ENCODE results near the gene PPRC1. TPM values are rescaled to one million over a fixed set of nuclear protein-coding genes. Genes with fewer than 3 reads are reported as not detected.

PPRC1 gene
- total RNA-seq, 4 donors from 2014 or later = 23.5 to 48.1 (median 24.3) TPM

- no peak overlapping the region for H3K4me3 ChIP-seq (ENCODE audit: low read depth, poor library complexity, severe bottlenecking)
- 95 to 100% methylated on average over 1 of the region's 1 CpG for WGBS, 2 donors
- no peak for TF ChIP-seq CTCF (IDR thresholded peaks at IDR 0.05)
- TF ChIP-seq POLR2A (IDR thresholded peaks at IDR 0.05) = no peak
- intact Hi-C loops (cut with DNase I; ENCODE audit: low total_unique reads) = no loop called here
- DNase-seq (ENCODE audit: low spot score in 2 of 2) = no peak
These were observed 14.7 kb downstream of the PPRC1 start for GRCh38 chr10:102147561-102147960.

- no peak for DNase-seq (ENCODE audit: low spot score in 2 of 2)
- 92 to 94% methylated on average over 13 of the region's 13 CpGs for WGBS, 2 donors
- intact Hi-C loops (cut with DNase I; ENCODE audit: low total_unique reads) = no loop called here
- no peak overlapping the region for H3K4me3 ChIP-seq (ENCODE audit: low read depth, poor library complexity, severe bottlenecking)
- TF ChIP-seq CTCF (IDR thresholded peaks at IDR 0.05) (no peak), POLR2A (IDR thresholded peaks at IDR 0.05) (no peak)
These were observed 15.4 kb downstream of the PPRC1 start for GRCh38 chr10:102148275-102148674.

- H3K4me3 ChIP-seq (ENCODE audit: low read depth, poor library complexity, severe bottlenecking) = no peak overlapping the region
- WGBS, 2 donors = 69 to 77% methylated on average over 3 of the region's 3 CpGs
- DNase-seq (ENCODE audit: low spot score in 2 of 2) = no peak
- TF ChIP-seq POLR2A (IDR thresholded peaks at IDR 0.05) (no peak), CTCF (IDR thresholded peaks at IDR 0.05) (no peak)
- intact Hi-C loops (cut with DNase I; ENCODE audit: low total_unique reads) = no loop called here
These were observed 18.3 kb downstream of the PPRC1 start for GRCh38 chr10:102150970-102151773.

GRCh38 chr10:102151774-102152544 is 19.1 kb downstream of the PPRC1 start, which contains the start of gene NOLC1:
Gene NOLC1 (plus strand): TSS chr10:102152389. CDS start chr10:102152411, 22 bp downstream.
- 2 to 3% methylated on average over 32 to 47 of the region's 59 CpGs for WGBS, 2 donors
- no peak for TF ChIP-seq POLR2A (IDR thresholded peaks at IDR 0.05)
- no peak for TF ChIP-seq CTCF (IDR thresholded peaks at IDR 0.05)
- H3K4me3 ChIP-seq (ENCODE audit: low read depth, poor library complexity, severe bottlenecking) = peak within 1 kb of the TSS; percentile 76
- intact Hi-C loops (cut with DNase I; ENCODE audit: low total_unique reads) = no loop called here
- DNase-seq (ENCODE audit: low spot score in 2 of 2) = peak; percentile 99 to 100

- 0% methylated on average over 17 to 19 of the region's 19 CpGs for WGBS, 2 donors
- intact Hi-C loops (cut with DNase I; ENCODE audit: low total_unique reads) = no loop called here
- H3K4me3 ChIP-seq (ENCODE audit: low read depth, poor library complexity, severe bottlenecking) = peak overlapping the region; percentile 76
- no peak for DNase-seq (ENCODE audit: low spot score in 2 of 2)
- TF ChIP-seq CTCF (IDR thresholded peaks at IDR 0.05) (no peak), POLR2A (IDR thresholded peaks at IDR 0.05) (no peak)
These were observed 19.7 kb downstream of the PPRC1 start for GRCh38 chr10:102152545-102152890.

Data from lower leg skin (tissue), 4 donors.